GM12874 (cell line): ENCODE measurements around the gene SETBP1.

ENCODE experiments used
- TF ChIP-seq, protein P1 (sequence below): IDR thresholded peaks from 2 replicates; pipeline ENCODE4 v1.5.1; 2011; ENCODE audit warnings: low read depth, mild to moderate bottlenecking, control low read depth, low read length, moderate library complexity; ENCODE audit not compliant: insufficient read depth

The SETBP1 gene

GRCh38 chr18:45084206-45084605 is 403.5 kb downstream of the SETBP1 start:
- TF ChIP-seq, protein P1, sequence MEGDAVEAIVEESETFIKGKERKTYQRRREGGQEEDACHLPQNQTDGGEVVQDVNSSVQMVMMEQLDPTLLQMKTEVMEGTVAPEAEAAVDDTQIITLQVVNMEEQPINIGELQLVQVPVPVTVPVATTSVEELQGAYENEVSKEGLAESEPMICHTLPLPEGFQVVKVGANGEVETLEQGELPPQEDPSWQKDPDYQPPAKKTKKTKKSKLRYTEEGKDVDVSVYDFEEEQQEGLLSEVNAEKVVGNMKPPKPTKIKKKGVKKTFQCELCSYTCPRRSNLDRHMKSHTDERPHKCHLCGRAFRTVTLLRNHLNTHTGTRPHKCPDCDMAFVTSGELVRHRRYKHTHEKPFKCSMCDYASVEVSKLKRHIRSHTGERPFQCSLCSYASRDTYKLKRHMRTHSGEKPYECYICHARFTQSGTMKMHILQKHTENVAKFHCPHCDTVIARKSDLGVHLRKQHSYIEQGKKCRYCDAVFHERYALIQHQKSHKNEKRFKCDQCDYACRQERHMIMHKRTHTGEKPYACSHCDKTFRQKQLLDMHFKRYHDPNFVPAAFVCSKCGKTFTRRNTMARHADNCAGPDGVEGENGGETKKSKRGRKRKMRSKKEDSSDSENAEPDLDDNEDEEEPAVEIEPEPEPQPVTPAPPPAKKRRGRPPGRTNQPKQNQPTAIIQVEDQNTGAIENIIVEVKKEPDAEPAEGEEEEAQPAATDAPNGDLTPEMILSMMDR, result no peak

- TF ChIP-seq, protein P1, result no peak
These were observed 405.4 kb downstream of the SETBP1 start for GRCh38 chr18:45085916-45086624.

DNA sequence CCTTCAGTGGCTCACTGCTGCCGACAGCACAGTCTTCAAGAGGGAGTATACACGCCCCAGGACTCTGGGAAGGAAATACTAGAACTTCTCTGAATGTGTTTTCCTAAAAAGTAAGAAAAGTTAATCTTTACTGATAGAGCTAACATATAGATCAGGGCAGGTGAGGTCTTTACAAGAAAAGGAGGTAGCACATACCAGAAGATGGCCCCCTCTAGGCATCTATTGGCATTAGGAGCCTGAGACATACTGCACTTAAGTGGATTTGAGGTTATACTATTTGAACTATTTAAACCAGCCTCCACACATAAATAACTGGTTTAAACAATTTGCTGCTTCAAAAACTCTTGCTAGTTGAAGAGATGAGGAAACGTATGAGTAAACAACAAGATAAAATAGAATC is 406.1 kb downstream of the SETBP1 start:
- TF ChIP-seq, protein P1, result no peak

DNA sequence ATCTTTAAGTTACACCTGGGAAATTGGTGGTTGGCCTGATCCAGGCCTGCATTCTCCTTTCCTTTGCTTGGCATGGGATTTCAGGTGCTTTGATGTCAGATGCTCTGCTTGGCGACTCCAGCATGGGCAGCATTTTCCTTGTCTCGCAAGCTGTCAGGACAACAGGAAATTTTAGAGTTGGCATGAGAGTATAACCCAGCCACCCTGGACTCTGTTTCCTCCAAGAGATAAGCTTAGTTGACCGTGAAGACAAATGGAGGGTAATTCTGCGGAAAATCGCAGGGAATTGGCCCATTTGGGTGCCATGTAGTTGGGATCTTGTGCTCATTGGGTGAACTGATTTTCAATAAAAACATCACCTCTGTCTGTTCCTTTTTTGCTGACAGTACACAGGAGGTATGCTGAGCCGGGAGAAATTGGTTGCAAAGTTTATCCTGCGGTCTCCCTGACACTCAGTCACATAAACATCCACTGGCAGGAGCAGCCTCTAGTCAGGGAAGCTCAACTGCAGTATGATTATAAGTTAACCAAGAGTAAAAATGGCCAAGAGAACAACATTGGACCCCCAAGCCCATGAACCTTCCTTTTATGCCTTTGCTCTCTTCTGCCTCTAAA is 409.9 kb downstream of the SETBP1 start:
- TF ChIP-seq, protein P1, result no peak

- TF ChIP-seq, protein P1, result no peak
These were observed 419.8 kb downstream of the SETBP1 start for GRCh38 chr18:45100321-45101105.

DNA sequence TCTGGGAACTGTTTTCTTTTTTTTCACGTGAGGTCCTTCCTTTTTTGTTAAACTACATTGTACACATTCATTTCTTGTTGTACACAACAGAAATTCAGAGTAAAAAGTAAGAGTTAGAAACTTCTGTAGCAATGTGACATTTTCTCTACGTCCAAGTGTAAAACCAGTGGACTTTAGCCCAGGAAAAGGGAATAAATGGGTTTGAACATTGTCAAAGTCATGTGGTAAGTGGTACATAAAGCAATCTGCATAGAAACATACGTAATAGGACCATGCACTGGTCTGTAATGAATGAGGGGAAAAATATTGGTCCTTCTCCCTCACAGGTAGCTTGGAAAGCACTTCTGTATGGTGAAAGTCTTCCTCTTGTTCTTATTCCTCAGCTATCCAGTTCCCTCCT is 421.4 kb downstream of the SETBP1 start:
- TF ChIP-seq, protein P1, result no peak

DNA sequence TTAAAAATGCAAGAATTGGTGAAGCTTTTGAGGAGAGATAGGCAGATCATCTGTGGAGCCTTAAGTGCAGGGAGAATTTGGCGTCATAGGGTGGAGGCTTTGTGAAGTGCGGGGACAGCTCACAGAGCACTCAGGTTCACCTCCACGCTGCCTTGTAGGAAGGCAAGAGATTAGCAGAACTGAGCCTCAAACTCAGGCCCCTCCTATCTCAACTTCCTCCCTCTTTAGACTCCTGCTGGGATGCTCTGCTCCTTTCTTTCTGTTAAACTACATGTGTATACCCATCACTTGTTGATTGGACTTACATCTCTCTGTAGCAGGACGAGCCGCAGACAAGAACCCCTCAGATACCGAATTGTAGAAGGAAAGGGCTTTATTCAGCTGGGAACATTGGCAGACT is 422.2 kb downstream of the SETBP1 start:
- TF ChIP-seq, protein P1, result no peak
